Lung (tissue), 12 donors: ENCODE results near the gene SIN3B. TPM values are rescaled to one million over a fixed set of nuclear protein-coding genes. Genes with fewer than 3 reads are reported as not detected.
"Not testable (repeated sequence)": the region's sequence is repeated elsewhere in the genome, so short reads cannot be mapped to it uniquely, and the experiment has no call there.

Experiments
- ATAC-seq: fragments of 200-7000 bp; cut with Tn5 transposase; one replicate; pipeline ENCODE4 v1.9.1; 2020; ENCODE audit warnings: moderate number of reproducible peaks; ENCODE audit not compliant: insufficient read depth, low FRiP score
- DNase-seq, 3 donors: peaks; one replicate each; pipeline ENCODE4 v3.0.0-alpha.2; 2013 to 2017
- H3K27ac ChIP-seq, 2 donors: one replicate each; pipeline ENCODE4 v1.5.1; 2013; ENCODE audit warnings: mild to moderate bottlenecking in 2 of 2, moderate library complexity in 2 of 2, control low read depth in 1 of 2, inconsistent platforms in 1 of 2, low read depth in 1 of 2, low read length in 1 of 2
- H3K27me3 ChIP-seq, 3 donors: one replicate each; pipeline ENCODE4 v1.5.1; 2013; ENCODE audit warnings: low read length in 2 of 3; ENCODE audit not compliant: control insufficient read depth in 3 of 3, insufficient read depth in 3 of 3
- H3K36me3 ChIP-seq, 4 donors: one replicate each; pipeline ENCODE4 v1.5.1; 2013; ENCODE audit warnings: low read length in 4 of 4, mild to moderate bottlenecking in 1 of 4, moderate library complexity in 1 of 4; ENCODE audit not compliant: control insufficient read depth in 4 of 4, insufficient read depth in 4 of 4
- H3K4me1 ChIP-seq, 5 donors: one replicate each; pipeline ENCODE4 v1.5.1; 2013; ENCODE audit warnings: low read length in 5 of 5, mild to moderate bottlenecking in 2 of 5, moderate library complexity in 1 of 5; ENCODE audit not compliant: control insufficient read depth in 5 of 5, insufficient read depth in 5 of 5
- H3K4me3 ChIP-seq: one replicate; pipeline ENCODE4 v1.5.1; 2013; ENCODE audit warnings: mild to moderate bottlenecking, control low read depth, moderate library complexity
- H3K9ac ChIP-seq, 2 donors: one replicate each; pipeline ENCODE4 v1.5.1; 2013; ENCODE audit warnings: low read length in 2 of 2, control low read depth in 1 of 2; ENCODE audit not compliant: insufficient read depth in 1 of 2
- H3K9me3 ChIP-seq, 4 donors: one replicate each; pipeline ENCODE4 v1.5.1; 2013; ENCODE audit warnings: low read length in 3 of 4, mild to moderate bottlenecking in 1 of 4, moderate library complexity in 1 of 4; ENCODE audit not compliant: control insufficient read depth in 4 of 4, insufficient read depth in 3 of 4
- WGBS, 2 donors: extraction: QIAGEN DNeasy Blood & Tissue Kit; methylation state at CpG; one replicate each; pipeline ENCODE4 v1.1.7; 2013; 5-methylcytosine and 5-hydroxymethylcytosine counted together
- polyA plus RNA-seq, 2 donors: library from polyadenylated mRNA; stranded (reverse); fragments of 200-250 nt; gene quantifications; one replicate each; pipeline ENCODE4 v1.2.1, GENCODE V29; 2013
- total RNA-seq, 2 donors: library from RNA; depleted of rRNA in 1 of 2; stranded (reverse); fragments of >200 nt in 1 of 2; gene quantifications; one replicate each; pipeline ENCODE4 v1.2.1, GENCODE V29; 2014 to 2021
- TF ChIP-seq, protein P1 (sequence below): IDR thresholded peaks from 2 replicates; pipeline ENCODE4 v1.5.1; 2012; ENCODE audit warnings: mild to moderate bottlenecking; ENCODE audit errors: control extremely low read depth, extremely low read depth
- donor health status: control.
- donor health status: control.
- donor health status: Bipolar disorder and iron deficiency.
- donor health status: healthy.
- donor health status: DM: yes; HTN: yes; CAD: no.

SIN3B gene
- total and polyA plus RNA-seq, 4 donors: 29.5 to 63.9 (median 54.5) TPM

DNA sequence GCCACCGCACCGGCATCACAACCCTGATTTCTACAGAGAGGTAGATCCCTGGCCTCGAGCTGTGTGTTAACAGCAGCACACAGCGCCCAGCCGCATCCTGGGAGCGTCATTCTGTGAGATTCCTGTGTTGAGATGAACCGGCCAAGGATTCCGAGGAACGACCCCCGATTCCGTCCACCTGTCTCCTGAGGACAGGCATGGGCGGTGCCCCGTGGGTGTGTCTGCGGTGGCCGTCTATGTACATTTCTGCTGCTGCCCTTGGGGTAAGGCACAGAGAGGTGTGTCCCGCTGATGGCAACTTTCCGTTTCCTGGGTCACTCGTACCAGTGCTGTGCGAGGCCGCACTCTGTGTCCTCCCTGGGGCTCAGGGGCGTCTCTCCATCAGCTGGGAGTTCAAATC lies 43.5 kb downstream of the SIN3B start:
- TF ChIP-seq, protein P1, sequence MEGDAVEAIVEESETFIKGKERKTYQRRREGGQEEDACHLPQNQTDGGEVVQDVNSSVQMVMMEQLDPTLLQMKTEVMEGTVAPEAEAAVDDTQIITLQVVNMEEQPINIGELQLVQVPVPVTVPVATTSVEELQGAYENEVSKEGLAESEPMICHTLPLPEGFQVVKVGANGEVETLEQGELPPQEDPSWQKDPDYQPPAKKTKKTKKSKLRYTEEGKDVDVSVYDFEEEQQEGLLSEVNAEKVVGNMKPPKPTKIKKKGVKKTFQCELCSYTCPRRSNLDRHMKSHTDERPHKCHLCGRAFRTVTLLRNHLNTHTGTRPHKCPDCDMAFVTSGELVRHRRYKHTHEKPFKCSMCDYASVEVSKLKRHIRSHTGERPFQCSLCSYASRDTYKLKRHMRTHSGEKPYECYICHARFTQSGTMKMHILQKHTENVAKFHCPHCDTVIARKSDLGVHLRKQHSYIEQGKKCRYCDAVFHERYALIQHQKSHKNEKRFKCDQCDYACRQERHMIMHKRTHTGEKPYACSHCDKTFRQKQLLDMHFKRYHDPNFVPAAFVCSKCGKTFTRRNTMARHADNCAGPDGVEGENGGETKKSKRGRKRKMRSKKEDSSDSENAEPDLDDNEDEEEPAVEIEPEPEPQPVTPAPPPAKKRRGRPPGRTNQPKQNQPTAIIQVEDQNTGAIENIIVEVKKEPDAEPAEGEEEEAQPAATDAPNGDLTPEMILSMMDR: no peak
- Histone ChIP-seq H3K27ac (peak overlapping the region; percentile 33 to 76), H3K4me3 (no peak overlapping the region), H3K9ac (no peak overlapping the region), H3K4me1 (peaks cover 0 to 25% (median 0%) of the 10 kb centered on the region in 5 donors), H3K36me3 (peaks cover 10 to 68% (median 23%) of the 10 kb centered on the region in 4 donors), H3K9me3 (peaks cover 0 to 2% (median 0%) of the 10 kb centered on the region in 4 donors), H3K27me3 (no peaks in the 10 kb centered on the region)
- DNase-seq (no peak), ATAC-seq (no peak)
- 93 to 98% methylated on average over 21 of the region's 21 CpGs for WGBS, 2 donors

DNA sequence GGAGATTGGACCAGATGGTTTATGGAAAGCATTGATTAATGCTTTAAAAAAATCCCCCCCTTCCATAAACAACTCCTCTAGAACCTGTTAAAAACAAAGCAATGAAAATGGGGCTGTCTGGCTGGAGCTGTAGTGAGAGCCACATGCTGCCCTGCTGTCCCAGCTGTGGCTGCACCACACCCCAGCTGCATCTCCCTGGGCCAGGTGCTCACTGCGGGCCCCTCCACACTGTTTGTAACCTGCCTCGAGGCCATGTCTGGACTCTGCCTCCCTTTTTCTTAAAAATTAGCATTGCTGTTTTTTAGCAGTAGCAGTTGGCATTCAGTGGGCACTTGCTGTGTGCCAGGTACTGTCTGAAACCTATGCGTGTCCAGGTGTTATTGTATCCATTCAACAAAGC lies 44.4 kb downstream of the SIN3B start:
- H3K27me3 ChIP-seq: no peaks in the 10 kb centered on the region
- no peak overlapping the region for H3K9ac ChIP-seq
- H3K9me3 ChIP-seq: peaks cover 0 to 2% (median 0%) of the 10 kb centered on the region in 4 donors
- ATAC-seq (no peak), DNase-seq (no peak)
- TF ChIP-seq, protein P1: no peak
- no peak overlapping the region for H3K4me3 ChIP-seq
- H3K36me3 ChIP-seq: peaks cover 10 to 68% (median 24%) of the 10 kb centered on the region in 4 donors
- WGBS, 2 donors: 90 to 100% methylated on average over 3 of the region's 3 CpGs
- H3K27ac ChIP-seq: peak overlapping the region in 1 of 2 donors; percentile 55
- H3K4me1 ChIP-seq: peaks cover 0 to 27% (median 0%) of the 10 kb centered on the region in 5 donors

DNA sequence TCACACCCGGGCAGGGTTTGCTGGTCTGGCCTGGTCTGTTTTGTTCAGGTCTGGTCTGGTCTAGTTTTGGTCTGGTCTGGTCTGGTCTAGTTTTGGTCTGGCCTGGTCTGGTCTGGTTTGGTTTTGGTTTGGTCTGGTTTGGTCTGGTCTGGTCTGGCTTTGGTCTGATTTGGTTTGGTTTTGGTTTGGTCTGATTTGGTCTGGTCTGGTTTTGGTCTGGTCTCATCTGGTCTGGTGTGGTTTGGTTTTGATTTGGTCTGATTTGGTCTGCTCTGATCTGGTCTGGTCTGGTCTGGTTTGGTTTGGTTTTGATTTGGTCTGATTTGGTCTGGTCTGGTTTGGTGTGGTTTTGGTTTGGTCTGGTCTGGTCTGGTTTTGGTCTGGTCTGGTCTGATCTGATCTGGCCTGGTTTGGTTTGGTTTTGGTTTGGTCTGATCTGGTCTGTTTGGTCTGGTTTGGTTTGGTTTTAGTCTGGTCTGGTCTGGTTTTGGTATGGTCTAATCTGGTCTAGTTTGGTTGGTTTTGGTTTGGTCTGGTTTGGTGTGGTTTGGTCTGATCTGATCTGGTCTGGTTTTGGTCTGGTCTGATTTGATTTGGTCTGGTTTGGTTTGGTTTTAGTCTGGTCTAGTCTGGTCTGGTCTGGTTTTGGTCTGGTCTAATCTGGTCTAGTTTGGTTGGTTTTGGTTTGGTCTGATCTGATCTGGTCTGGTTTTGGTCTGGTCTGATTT lies 45.2 kb downstream of the SIN3B start:
- Histone ChIP-seq H3K27ac (peak overlapping the region in 1 of 2 donors; percentile 55), H3K27me3 (no peaks in the 10 kb centered on the region), H3K4me1 (peaks cover 0 to 33% (median 0%) of the 10 kb centered on the region in 5 donors), H3K9me3 (peaks cover 0 to 2% (median 0%) of the 10 kb centered on the region in 4 donors), H3K36me3 (peaks cover 13 to 68% (median 27%) of the 10 kb centered on the region in 4 donors), H3K9ac (no peak overlapping the region), H3K4me3 (no peak overlapping the region)
- DNase-seq: no peak
- no peak for ATAC-seq
- WGBS, 2 donors: 86 to 97% methylated on average over 1 of the region's 1 CpG
- TF ChIP-seq, protein P1: no peak

DNA sequence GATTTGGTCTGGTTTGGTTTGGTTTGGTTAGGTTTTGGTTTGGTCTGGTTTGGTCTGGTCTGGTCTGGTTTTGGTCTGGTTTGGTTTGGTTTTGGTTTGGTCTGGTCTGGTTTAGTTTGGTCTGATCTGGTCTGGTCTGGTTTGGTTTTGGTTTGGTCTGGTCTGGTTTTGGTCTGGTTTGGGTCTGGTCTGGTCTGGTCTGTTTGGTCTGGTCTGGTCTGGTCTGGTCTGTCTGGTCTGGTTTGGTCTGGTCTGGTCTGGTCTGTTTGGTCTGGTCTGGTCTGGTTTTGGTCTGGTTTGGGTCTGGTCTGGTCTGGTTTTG lies 45.7 kb downstream of the SIN3B start:
- H3K9me3 ChIP-seq, ATAC-seq, H3K27me3 ChIP-seq, DNase-seq, H3K9ac ChIP-seq, H3K4me3 ChIP-seq: not testable (repeated sequence)
- H3K4me1 ChIP-seq: peaks cover 0 to 34% (median 0%) of the 10 kb centered on the region in 5 donors
- peak overlapping the region in 1 of 2 donors; percentile 18 for H3K27ac ChIP-seq
- H3K36me3 ChIP-seq: peaks cover 9 to 67% (median 29%) of the 10 kb centered on the region in 4 donors
